HepG2 (cell line): Measurements from ENCODE around the gene KCTD16. TPM values are rescaled to one million over a fixed set of nuclear protein-coding genes. Genes with fewer than 3 reads are reported as not detected.

Experiments
- ATAC-seq: fragments of 200-7000 bp; cut with Tn5 transposase; 3 replicates; pipeline ENCODE4 v1.9.1; 2020; ENCODE audit warnings: mild to moderate bottlenecking, moderate library complexity
- BruUV-seq: library from RNA; stranded (reverse); fragments of 400-500 nt; replicated peaks from 2 replicates; lab custom pipeline; 2021; lab: Mats Ljungman, UMichigan
- CTCF ChIA-PET: fragments of 300-600 bp; formaldehyde crosslinking; extraction: SDS; loops from one replicate; lab custom pipeline; 2021; ENCODE audit warnings: low total read pairs, inconsistent platforms, low intra/inter-chr PET ratio; lab: Yijun Ruan, JAX
- POLR2A ChIA-PET: fragments of 350-600 bp; sonication (Branson Sonifier 250); formaldehyde crosslinking; loops from one replicate; lab custom pipeline; 2020; ENCODE audit warnings: antibody characterized with exemption, inconsistent platforms; lab: Yijun Ruan, JAX
- DNase-seq: peaks from one replicate; pipeline ENCODE4 v3.0.0-alpha.2; 2015; ENCODE audit warnings: low spot score
- FAIRE-seq: peaks from 3 replicates; lab custom pipeline; 2011; peaks lifted over from hg19 to GRCh38; lab: Jason Lieb, UNC
- H2AFZ ChIP-seq: one replicate; pipeline ENCODE4 v1.6.1; 2011; ENCODE audit warnings: low read length, inconsistent platforms
- H3K27ac ChIP-seq: fragments of 300-600 bp; 3 replicates; pipeline ENCODE4 v1.8.0; 2011; ENCODE audit warnings: mixed run types, mild to moderate bottlenecking, mixed read lengths, low read length, inconsistent platforms; ENCODE audit not compliant: insufficient read depth; ENCODE audit errors: extremely low read length
- H3K27me3 ChIP-seq, 2 experiments: fragments of 200-600 bp in 1 of 2; 2 replicates in 1 of 2; 3 replicates in 1 of 2; pipeline versions ENCODE4 v1.6.0 to v1.8.0; 2011; ENCODE audit warnings: low read length in 2 of 2, mild to moderate bottlenecking in 2 of 2, moderate library complexity in 2 of 2, inconsistent platforms in 1 of 2; ENCODE audit not compliant: insufficient read depth in 2 of 2, control insufficient read depth in 1 of 2
- H3K36me3 ChIP-seq, 2 experiments: fragments of 200-600 bp in 1 of 2; replicated peaks in 1 of 2; 2 replicates in 1 of 2; 3 replicates in 1 of 2; pipeline versions ENCODE4 v1.5.1 to v1.8.0; 2011; ENCODE audit warnings: low read length in 2 of 2, inconsistent platforms in 1 of 2; ENCODE audit not compliant: insufficient read depth in 2 of 2, control insufficient read depth in 1 of 2
- H3K4me1 ChIP-seq: 2 replicates; pipeline ENCODE4 v1.5.1; 2012; ENCODE audit warnings: low read length, inconsistent platforms; ENCODE audit not compliant: insufficient read depth
- H3K4me2 ChIP-seq: 2 replicates; pipeline ENCODE4 v1.6.0; 2011; ENCODE audit warnings: low read depth, low read length, inconsistent platforms
- H3K4me3 ChIP-seq, 3 experiments: fragments of 200-600 bp in 1 of 3; sonication (generic), shearing (Covaris generic) in 1 of 3; replicated peaks in 1 of 3; 2 replicates each; pipeline ENCODE4 v1.5.1; 2011 to 2016; ENCODE audit warnings: low read length in 3 of 3, inconsistent platforms in 2 of 3, low read depth in 2 of 3, mild to moderate bottlenecking in 2 of 3, control low read depth in 1 of 3, mixed read lengths in 1 of 3; ENCODE audit not compliant: insufficient read depth in 1 of 3
- H3K79me2 ChIP-seq: one replicate; pipeline ENCODE4 v1.6.1; 2011; ENCODE audit warnings: low read length, inconsistent platforms; ENCODE audit not compliant: insufficient read depth
- H3K9ac ChIP-seq: 2 replicates; pipeline ENCODE4 v1.6.0; 2011; ENCODE audit warnings: mild to moderate bottlenecking, low read depth, low read length, inconsistent platforms; ENCODE audit not compliant: insufficient read depth
- H3K9me3 ChIP-seq: 2 replicates; pipeline ENCODE4 v1.5.1; 2012; ENCODE audit warnings: mild to moderate bottlenecking, low read length
- H4K20me1 ChIP-seq: 2 replicates; pipeline ENCODE4 v1.6.0; 2011; ENCODE audit warnings: inconsistent platforms, mild to moderate bottlenecking, low read length, moderate library complexity; ENCODE audit not compliant: insufficient read depth
- ARHGAP35 ChIP-seq: sonication (generic); formaldehyde crosslinking; IDR thresholded peaks from 2 replicates; pipeline ENCODE4 v1.9.0; 2022; ENCODE audit warnings: mild to moderate bottlenecking, inconsistent platforms, moderate library complexity, missing genetic modification reagents, borderline replicate concordance
- MAFF ChIP-seq: IDR thresholded peaks from 2 replicates; pipeline ENCODE4 v1.6.1; 2011; ENCODE audit warnings: low read depth, low read length, improper control_type of control experiment
- MAFK ChIP-seq, 2 experiments: IDR thresholded peaks in 1 of 2; conservative IDR thresholded peaks in 1 of 2; 2 replicates each; pipeline ENCODE4 v1.6.1; 2011; ENCODE audit warnings: improper control_type of control experiment in 2 of 2, low read length in 2 of 2
- MYC ChIP-seq: sonication (generic); formaldehyde crosslinking; IDR thresholded peaks from 2 replicates; pipeline ENCODE4 v1.9.0; 2021; ENCODE audit warnings: missing genetic modification reagents, borderline replicate concordance
- NCOA1 ChIP-seq: sonication (generic); formaldehyde crosslinking; IDR thresholded peaks from 2 replicates; pipeline ENCODE4 v1.9.0; 2021; ENCODE audit warnings: missing genetic modification reagents
- STAG1 ChIP-seq: sonication (generic); formaldehyde crosslinking; IDR thresholded peaks from 2 replicates; pipeline ENCODE4 v1.4.0; 2020; ENCODE audit warnings: missing genetic modification reagents
- ZNF468 ChIP-seq: sonication (generic); formaldehyde crosslinking; IDR thresholded peaks from 2 replicates; pipeline ENCODE4 v1.8.0; 2022; ENCODE audit warnings: mild to moderate bottlenecking, moderate library complexity, missing genetic modification reagents
- WGBS: methylation state at CpG from one replicate; pipeline ENCODE4 v1.1.6; 2017; ENCODE audit warnings: low lambda C conversion rate; 5-methylcytosine and 5-hydroxymethylcytosine counted together
- in situ Hi-C: cut with HindIII; loops from 2 replicates; pipeline ENCODE4 v1.10.0; 2017; ENCODE audit warnings: low pct_unique_long_range_greater_than_20kb; ENCODE audit not compliant: extremely low pct_ligation_motif_present
- intact Hi-C: fragments of 100-400 bp; cut with micrococcal nuclease; formaldehyde crosslinking; loops from one replicate; pipeline ENCODE4 v1.10.0; 2022; ENCODE audit not compliant: unreplicated experiment
- polyA plus RNA-seq, 8 experiments: library from polyadenylated mRNA; depleted of rRNA in 3 of 8; stranded (reverse) in 7 of 8; unstranded in 1 of 8; fragments of >200 nt; fragmentation: Illumina TruSeq in 4 of 8; extraction: Trizol in 4 of 8; gene quantifications; 2 replicates each; pipeline versions ENCODE4 v1.2.1 to v1.2.3, GENCODE V29; 2011 to 2016; ENCODE audit warnings: low read depth in 4 of 8, missing spikeins in 1 of 8, mixed read lengths in 1 of 8; ENCODE audit not compliant: insufficient read depth in 1 of 8
- total RNA-seq, 5 experiments: library from RNA; depleted of rRNA; stranded (reverse); fragments of >200 nt; fragmentation: Illumina TruSeq; extraction: Trizol; gene quantifications; 2 replicates each; pipeline ENCODE4 v1.2.3, GENCODE V29; 2016; ENCODE audit warnings: low read depth in 1 of 5
- TF ChIP-seq, protein P1 (sequence below): sonication (generic); formaldehyde crosslinking; IDR thresholded peaks from 2 replicates; pipeline ENCODE4 v1.5.0; 2020; ENCODE audit warnings: mild to moderate bottlenecking, missing genetic modification reagents, moderate library complexity

Gene KCTD16
- total and polyA plus RNA-seq, 2 of the 13 experiments (the other 11 are each of a cell fraction or from before 2014, with no cell fraction given): 0.02 to 0.09 TPM

DNA sequence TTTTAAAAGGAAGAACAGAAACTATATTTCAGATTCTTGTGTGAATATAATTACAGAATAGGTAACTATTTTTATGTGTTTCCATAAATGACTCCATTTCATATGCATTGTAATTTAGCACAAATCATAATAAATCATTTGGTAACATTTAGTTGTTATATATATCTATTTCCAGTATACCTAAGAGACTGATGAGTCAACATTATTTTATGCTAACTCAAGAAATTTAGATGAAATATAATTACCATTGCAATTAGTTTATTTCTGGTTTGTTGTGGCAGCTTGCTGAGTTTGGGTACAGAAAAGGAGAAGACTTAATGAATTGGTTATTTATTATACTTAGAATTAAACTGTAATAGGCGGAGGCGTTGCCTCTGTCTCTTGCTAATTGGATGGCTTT, 314.9 kb downstream of the KCTD16 start:
- Histone ChIP-seq H3K79me2 (no peaks in the 10 kb centered on the region), H2AFZ (no peak overlapping the region), H3K4me3 (no peak overlapping the region), H3K36me3 (no peaks in the 10 kb centered on the region), H3K4me1 (no peaks in the 10 kb centered on the region), H3K9me3 (peaks cover 8% of the 10 kb centered on the region; the same call in 1 of the 2 replicates), H3K27me3 (no peaks in the 10 kb centered on the region), H3K4me2 (no peak overlapping the region)
- ChIA-PET CTCF (no interaction called here), POLR2A (no interaction called here)
- in situ Hi-C loops: no loop called here
- FAIRE-seq: no peak
- ATAC-seq: no peak
- DNase-seq: no peak
- WGBS: 0% methylated on average over 2 of the region's 2 CpGs
- no TSS peak for BruUV-seq
- no peak for TF ChIP-seq MYC (CRISPR knock-in tag)
- peak; percentile 66 for TF ChIP-seq MAFF
- TF ChIP-seq MAFK (conservative IDR thresholded peaks at IDR 0.05 in 1 of 2, IDR thresholded peaks at IDR 0.05 in 1 of 2; ENCODE audit: low read length in 2 of 2): peak; percentile 64 to 73
- TF ChIP-seq, all 625 proteins: peak for 2
- no peak overlapping the region for H3K9ac ChIP-seq
- intact Hi-C loops: loop anchor here (5.0 kb wide), 1 partner anchor 617 kb away; no protein-coding TSS in a partner anchor
- H3K27ac ChIP-seq: no peak overlapping the region
- no peaks in the 10 kb centered on the region for H4K20me1 ChIP-seq

DNA sequence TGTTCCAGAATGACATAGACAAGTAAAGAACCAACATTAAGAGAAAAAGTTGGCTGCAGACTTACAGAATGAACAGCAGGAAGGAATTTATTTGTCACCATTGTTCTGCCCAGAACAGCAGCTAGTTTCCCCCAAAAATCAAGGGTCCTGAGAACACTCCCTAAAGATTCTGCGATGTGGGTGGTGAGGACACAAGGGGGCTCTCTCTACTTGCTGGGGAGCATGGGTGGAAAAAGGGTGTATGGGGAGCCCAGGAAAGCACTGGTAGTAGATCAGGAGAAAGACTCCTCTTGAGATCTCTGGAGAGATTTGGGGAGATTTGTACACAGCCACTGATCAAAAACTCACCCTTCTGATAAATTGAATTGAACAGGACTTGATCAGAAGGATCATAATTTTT, 316.5 kb downstream of the KCTD16 start:
- Histone ChIP-seq H3K9me3 (peaks cover 8% of the 10 kb centered on the region; the same call in 1 of the 2 replicates), H3K4me2 (no peak overlapping the region), H3K27me3 (no peaks in the 10 kb centered on the region), H3K36me3 (no peaks in the 10 kb centered on the region), H4K20me1 (no peaks in the 10 kb centered on the region), H3K4me1 (no peaks in the 10 kb centered on the region), H3K4me3 (no peak overlapping the region), H3K9ac (no peak overlapping the region), H2AFZ (no peak overlapping the region), H3K27ac (no peak overlapping the region), H3K79me2 (no peaks in the 10 kb centered on the region)
- ChIA-PET CTCF (no interaction called here), POLR2A (no interaction called here)
- in situ Hi-C loops: no loop called here
- 7% methylated on average over 1 of the region's 1 CpG for WGBS
- FAIRE-seq (no peak), ATAC-seq (no peak), DNase-seq (no peak)
- BruUV-seq: no TSS peak
- intact Hi-C loops: loop anchor here (5.0 kb wide), 1 partner anchor 615 kb away; no protein-coding TSS in a partner anchor
- TF ChIP-seq, protein P1, sequence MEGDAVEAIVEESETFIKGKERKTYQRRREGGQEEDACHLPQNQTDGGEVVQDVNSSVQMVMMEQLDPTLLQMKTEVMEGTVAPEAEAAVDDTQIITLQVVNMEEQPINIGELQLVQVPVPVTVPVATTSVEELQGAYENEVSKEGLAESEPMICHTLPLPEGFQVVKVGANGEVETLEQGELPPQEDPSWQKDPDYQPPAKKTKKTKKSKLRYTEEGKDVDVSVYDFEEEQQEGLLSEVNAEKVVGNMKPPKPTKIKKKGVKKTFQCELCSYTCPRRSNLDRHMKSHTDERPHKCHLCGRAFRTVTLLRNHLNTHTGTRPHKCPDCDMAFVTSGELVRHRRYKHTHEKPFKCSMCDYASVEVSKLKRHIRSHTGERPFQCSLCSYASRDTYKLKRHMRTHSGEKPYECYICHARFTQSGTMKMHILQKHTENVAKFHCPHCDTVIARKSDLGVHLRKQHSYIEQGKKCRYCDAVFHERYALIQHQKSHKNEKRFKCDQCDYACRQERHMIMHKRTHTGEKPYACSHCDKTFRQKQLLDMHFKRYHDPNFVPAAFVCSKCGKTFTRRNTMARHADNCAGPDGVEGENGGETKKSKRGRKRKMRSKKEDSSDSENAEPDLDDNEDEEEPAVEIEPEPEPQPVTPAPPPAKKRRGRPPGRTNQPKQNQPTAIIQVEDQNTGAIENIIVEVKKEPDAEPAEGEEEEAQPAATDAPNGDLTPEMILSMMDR (CRISPR knock-in tag): peak; percentile 29; the same call in 1 of the 2 replicates
- TF ChIP-seq ARHGAP35 (CRISPR knock-in tag) (no peak), STAG1 (CRISPR knock-in tag) (peak; percentile 31), NCOA1 (CRISPR knock-in tag) (no peak), ZNF468 (CRISPR knock-in tag) (no peak)
